Measurements from ENCODE around the gene TK2.

Gene TK2

GRCh38 chr16:66575060-66575459 lies 25.1 kb upstream of the TK2 start:
- no peak for TF ChIP-seq CTCF (IDR thresholded peaks at IDR 0.05; ENCODE audit: low read depth, low read length)
- DNase-seq: no peak
- Histone ChIP-seq H3K36me3 (no peaks in the 10 kb centered on the region), H3K27me3 (ENCODE audit: insufficient read depth, low read depth, severe bottlenecking) (no peaks in the 10 kb centered on the region), H3K27ac (no peak overlapping the region), H3K9me3 (ENCODE audit: severe bottlenecking) (no peaks in the 10 kb centered on the region), H3K4me3 (ENCODE audit: low read depth, low read length) (no peak overlapping the region)

GRCh38 chr16:66574531-66574930 lies 24.6 kb upstream of the TK2 start:
- H3K36me3 ChIP-seq: no peaks in the 10 kb centered on the region
- H3K9me3 ChIP-seq (ENCODE audit: severe bottlenecking): no peaks in the 10 kb centered on the region
- no peak overlapping the region for H3K27ac ChIP-seq
- H3K4me3 ChIP-seq (ENCODE audit: low read depth, low read length): no peak overlapping the region
- H3K27me3 ChIP-seq (ENCODE audit: insufficient read depth, low read depth, severe bottlenecking): no peaks in the 10 kb centered on the region
- TF ChIP-seq CTCF (IDR thresholded peaks at IDR 0.05; ENCODE audit: low read depth, low read length): no peak
- no peak for DNase-seq

GRCh38 chr16:66574081-66574480 lies 24.2 kb upstream of the TK2 start:
- Histone ChIP-seq H3K4me3 (ENCODE audit: low read depth, low read length) (no peak overlapping the region), H3K36me3 (no peaks in the 10 kb centered on the region), H3K27me3 (ENCODE audit: insufficient read depth, low read depth, severe bottlenecking) (no peaks in the 10 kb centered on the region), H3K27ac (no peak overlapping the region), H3K9me3 (ENCODE audit: severe bottlenecking) (no peaks in the 10 kb centered on the region)
- no peak for DNase-seq
- TF ChIP-seq CTCF (IDR thresholded peaks at IDR 0.05; ENCODE audit: low read depth, low read length): no peak

- no peak for DNase-seq
- no peaks in the 10 kb centered on the region for H3K9me3 ChIP-seq (ENCODE audit: severe bottlenecking)
- H3K27ac ChIP-seq: no peak overlapping the region
- H3K4me3 ChIP-seq (ENCODE audit: low read depth, low read length): no peak overlapping the region
- no peak for TF ChIP-seq CTCF (IDR thresholded peaks at IDR 0.05; ENCODE audit: low read depth, low read length)
- H3K27me3 ChIP-seq (ENCODE audit: insufficient read depth, low read depth, severe bottlenecking): no peaks in the 10 kb centered on the region
- peaks cover 4% of the 10 kb centered on the region; the same call in 1 of the 2 replicates for H3K36me3 ChIP-seq
Observed at GRCh38 chr16:66572356-66572755, 22.4 kb upstream of the TK2 start.

GRCh38 chr16:66569827-66570405 lies 20.0 kb upstream of the TK2 start:
- H3K4me3 ChIP-seq (ENCODE audit: low read depth, low read length): no peak overlapping the region
- H3K27me3 ChIP-seq (ENCODE audit: insufficient read depth, low read depth, severe bottlenecking): no peaks in the 10 kb centered on the region
- no peaks in the 10 kb centered on the region for H3K9me3 ChIP-seq (ENCODE audit: severe bottlenecking)
- no peak for TF ChIP-seq CTCF (IDR thresholded peaks at IDR 0.05; ENCODE audit: low read depth, low read length)
- peaks cover 21% of the 10 kb centered on the region for H3K36me3 ChIP-seq
- no peak overlapping the region for H3K27ac ChIP-seq
- DNase-seq: no peak

GRCh38 chr16:66569131-66569530 lies 19.2 kb upstream of the TK2 start:
- peaks cover 25% of the 10 kb centered on the region for H3K36me3 ChIP-seq
- no peaks in the 10 kb centered on the region for H3K9me3 ChIP-seq (ENCODE audit: severe bottlenecking)
- TF ChIP-seq CTCF (IDR thresholded peaks at IDR 0.05; ENCODE audit: low read depth, low read length): no peak
- no peak overlapping the region for H3K4me3 ChIP-seq (ENCODE audit: low read depth, low read length)
- no peak for DNase-seq
- H3K27ac ChIP-seq: no peak overlapping the region
- no peaks in the 10 kb centered on the region for H3K27me3 ChIP-seq (ENCODE audit: insufficient read depth, low read depth, severe bottlenecking)

Measured in WERI-Rb-1 (cell line).